ENCODE measurements around the gene NFYA. TPM values are rescaled to one million over a fixed set of nuclear protein-coding genes. Genes with fewer than 3 reads are reported as not detected.

Gene NFYA
- total and polyA plus RNA-seq, 2 of the 13 experiments (the other 11 are each of a cell fraction or from before 2014, with no cell fraction given), result 16.0 to 22.9 TPM

GRCh38 chr6:41040101-41040939 lies 32.5 kb upstream of the NFYA start (continued):
- 0 out of 2 replicates have a peak, but pooled peaks have one; percentile 55 for TF ChIP-seq ZNF597 (CRISPR knock-in tag; IDR thresholded peaks at IDR 0.05)
- no peak for TF ChIP-seq ZNF160 (CRISPR knock-in tag; IDR thresholded peaks at IDR 0.05)
- peak; percentile 89 for TF ChIP-seq ZNF792 (CRISPR knock-in tag; IDR thresholded peaks at IDR 0.05)
- TF ChIP-seq ZNF7 (CRISPR knock-in tag; IDR thresholded peaks at IDR 0.05), result no peak
- TF ChIP-seq PITX1 (CRISPR knock-in tag; IDR thresholded peaks at IDR 0.05), result peak; percentile 50
- no peak for TF ChIP-seq YEATS2 (CRISPR knock-in tag; IDR thresholded peaks at IDR 0.05; ENCODE audit: borderline replicate concordance)
- TF ChIP-seq ZNF746 (CRISPR knock-in tag; IDR thresholded peaks at IDR 0.05), result peak; percentile 81
- TF ChIP-seq HDAC1 (CRISPR knock-in tag; IDR thresholded peaks at IDR 0.05), result peak; percentile 78
- no peak for TF ChIP-seq KAT2B (IDR thresholded peaks at IDR 0.05; ENCODE audit: borderline replicate concordance, low read depth, low read length)
- peak; percentile 95 for TF ChIP-seq ZBTB10 (CRISPR knock-in tag; IDR thresholded peaks at IDR 0.05; ENCODE audit: borderline replicate concordance)
- TF ChIP-seq NFKBIZ (CRISPR knock-in tag; IDR thresholded peaks at IDR 0.05), result no peak
- no peak for TF ChIP-seq ZNF607 (CRISPR knock-in tag; IDR thresholded peaks at IDR 0.05; ENCODE audit: borderline replicate concordance)
- no peak for TF ChIP-seq CEBPZ (IDR thresholded peaks at IDR 0.05; ENCODE audit: low read length)
- TF ChIP-seq ZNF121 (CRISPR knock-in tag; IDR thresholded peaks at IDR 0.05), result no peak
- TF ChIP-seq THAP7 (CRISPR knock-in tag; IDR thresholded peaks at IDR 0.05), result peak; percentile 77; the same call in 1 of the 2 replicates
- no peak for TF ChIP-seq ELK4 (CRISPR knock-in tag; IDR thresholded peaks at IDR 0.05; ENCODE audit: borderline replicate concordance)
- no peak for TF ChIP-seq TAF15 (IDR thresholded peaks at IDR 0.05; ENCODE audit: low read depth, low read length, poor library complexity, severe bottlenecking)
- TF ChIP-seq NONO (IDR thresholded peaks at IDR 0.05), result no peak
- TF ChIP-seq NONO (CRISPR knock-in tag; conservative IDR thresholded peaks at IDR 0.05), result no peak
- TF ChIP-seq XBP1 (CRISPR knock-in tag; IDR thresholded peaks at IDR 0.05), result no peak
- TF ChIP-seq CHCHD3 (CRISPR knock-in tag; IDR thresholded peaks at IDR 0.05), result no peak
